Osteocyte (in vitro differentiated cells): ENCODE measurements around the gene OPN1SW. TPM values are rescaled to one million over a fixed set of nuclear protein-coding genes. Genes with fewer than 3 reads are reported as not detected.
A peak's percentile ranks its signal among the peaks of the same experiment; 100 is the strongest.

Source experiments
- DNase-seq: peaks from one replicate; pipeline ENCODE4 v3.0.0; 2021; ENCODE audit warnings: mixed read lengths; ENCODE audit not compliant: unreplicated experiment; ENCODE audit errors: extremely low spot score
- H3K27ac Mint-ChIP-seq: one replicate; pipeline ENCODE4 v1.8.0; 2021; ENCODE audit warnings: mild to moderate bottlenecking, mixed read lengths; ENCODE audit not compliant: unreplicated experiment
- H3K27me3 Mint-ChIP-seq: one replicate; pipeline ENCODE4 v1.8.0; 2021; ENCODE audit warnings: mixed read lengths; ENCODE audit not compliant: unreplicated experiment
- H3K36me3 Mint-ChIP-seq: one replicate; pipeline ENCODE4 v1.8.0; 2021; ENCODE audit warnings: mixed read lengths; ENCODE audit not compliant: unreplicated experiment
- H3K4me1 Mint-ChIP-seq: one replicate; pipeline ENCODE4 v1.8.0; 2021; ENCODE audit warnings: mixed read lengths; ENCODE audit not compliant: unreplicated experiment
- H3K4me3 Mint-ChIP-seq: one replicate; pipeline ENCODE4 v1.8.0; 2021; ENCODE audit warnings: mild to moderate bottlenecking, moderate library complexity, mixed read lengths; ENCODE audit not compliant: unreplicated experiment
- H3K9me3 Mint-ChIP-seq: one replicate; pipeline ENCODE4 v1.8.0; 2021; ENCODE audit warnings: mixed read lengths; ENCODE audit not compliant: unreplicated experiment
- total RNA-seq: library from RNA; stranded (reverse); gene quantifications from 2 replicates; pipeline ENCODE4 v1.2.1, GENCODE V29; 2021
- TF ChIP-seq, protein P1 (sequence below): fragments of 200-600 bp; sonication (generic); IDR thresholded peaks from 2 replicates; pipeline ENCODE4 v1.5.0; 2021; ENCODE audit warnings: antibody characterized with exemption, mild to moderate bottlenecking, moderate library complexity

OPN1SW gene
- total RNA-seq, 1 donor from 2014 or later, result not detected

DNA sequence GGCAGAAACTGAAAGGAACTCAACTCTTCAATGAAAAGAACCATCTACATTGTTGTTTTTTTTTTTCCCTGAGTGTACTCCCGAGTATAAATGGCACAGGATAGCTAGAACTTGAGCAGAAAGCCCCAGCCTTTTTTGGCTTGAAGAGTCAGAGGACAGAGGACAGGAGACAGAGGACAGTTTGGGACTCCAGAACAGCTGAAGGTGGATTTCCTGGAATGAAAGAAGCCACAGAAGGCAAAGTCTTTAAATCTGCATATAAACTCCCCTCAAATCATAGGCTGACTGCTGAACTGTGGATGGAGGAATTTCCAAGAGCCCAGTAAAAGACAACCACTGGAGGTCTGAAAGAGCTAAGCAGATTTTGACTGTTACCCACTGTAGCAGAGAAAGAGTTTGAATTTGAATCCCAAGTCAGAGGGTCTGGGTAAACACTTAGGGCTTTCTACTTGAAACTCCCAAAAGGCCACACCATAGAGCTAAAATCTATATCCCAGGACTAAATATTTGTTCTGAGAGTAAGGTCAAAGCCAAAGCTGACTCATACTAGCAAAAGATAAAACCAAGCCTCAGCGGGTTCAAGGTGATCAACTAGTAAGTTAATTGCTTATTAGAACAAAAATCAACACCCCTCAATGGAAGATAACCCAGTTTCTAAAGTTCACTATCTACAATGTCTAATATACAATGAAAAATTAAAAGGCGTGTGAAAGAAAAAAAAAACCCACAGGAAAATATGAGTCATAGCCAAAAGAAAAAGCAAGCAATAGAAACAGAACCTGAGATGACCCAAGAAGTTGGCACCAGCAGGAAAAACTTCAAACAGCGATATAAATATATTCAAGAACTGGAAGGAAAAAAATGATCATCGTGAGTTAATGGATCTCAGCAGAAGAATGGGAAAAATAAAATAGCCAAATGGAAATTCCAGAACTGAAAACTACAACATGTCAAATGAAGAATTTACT is 1.8 kb upstream of the OPN1SW start:
- DNase-seq, result no peak
- Mint-ChIP-seq H3K4me3 (no peak overlapping the region), H3K4me1 (peaks cover 17% of the 10 kb centered on the region), H3K27me3 (no peaks in the 10 kb centered on the region), H3K27ac (peak overlapping the region; percentile 66), H3K9me3 (peaks cover 18% of the 10 kb centered on the region), H3K36me3 (peaks cover 24% of the 10 kb centered on the region)
- TF ChIP-seq, protein P1, sequence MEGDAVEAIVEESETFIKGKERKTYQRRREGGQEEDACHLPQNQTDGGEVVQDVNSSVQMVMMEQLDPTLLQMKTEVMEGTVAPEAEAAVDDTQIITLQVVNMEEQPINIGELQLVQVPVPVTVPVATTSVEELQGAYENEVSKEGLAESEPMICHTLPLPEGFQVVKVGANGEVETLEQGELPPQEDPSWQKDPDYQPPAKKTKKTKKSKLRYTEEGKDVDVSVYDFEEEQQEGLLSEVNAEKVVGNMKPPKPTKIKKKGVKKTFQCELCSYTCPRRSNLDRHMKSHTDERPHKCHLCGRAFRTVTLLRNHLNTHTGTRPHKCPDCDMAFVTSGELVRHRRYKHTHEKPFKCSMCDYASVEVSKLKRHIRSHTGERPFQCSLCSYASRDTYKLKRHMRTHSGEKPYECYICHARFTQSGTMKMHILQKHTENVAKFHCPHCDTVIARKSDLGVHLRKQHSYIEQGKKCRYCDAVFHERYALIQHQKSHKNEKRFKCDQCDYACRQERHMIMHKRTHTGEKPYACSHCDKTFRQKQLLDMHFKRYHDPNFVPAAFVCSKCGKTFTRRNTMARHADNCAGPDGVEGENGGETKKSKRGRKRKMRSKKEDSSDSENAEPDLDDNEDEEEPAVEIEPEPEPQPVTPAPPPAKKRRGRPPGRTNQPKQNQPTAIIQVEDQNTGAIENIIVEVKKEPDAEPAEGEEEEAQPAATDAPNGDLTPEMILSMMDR, result no peak

DNA sequence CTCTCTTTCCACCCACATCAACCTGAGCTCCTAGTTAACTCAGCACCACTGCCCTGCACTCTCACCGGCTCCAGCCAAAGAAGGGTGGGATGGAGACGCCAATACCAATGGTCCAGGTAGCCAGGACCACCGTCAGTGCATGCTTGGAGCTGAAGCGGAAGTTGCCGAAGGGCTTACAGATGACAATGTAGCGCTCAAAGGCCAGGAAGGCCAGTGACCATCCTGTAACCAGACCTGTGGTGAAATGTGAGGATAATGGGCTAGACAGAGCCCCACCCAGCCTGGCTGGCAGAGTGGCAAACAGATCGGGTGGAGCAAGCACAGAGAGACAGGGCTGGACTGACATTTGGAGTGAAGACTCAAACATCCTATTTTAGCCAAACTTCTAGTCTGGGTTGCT is 673 bp downstream of the OPN1SW start:
- Mint-ChIP-seq H3K27ac (no peak overlapping the region), H3K4me1 (peaks cover 17% of the 10 kb centered on the region), H3K4me3 (no peak overlapping the region), H3K9me3 (peaks cover 18% of the 10 kb centered on the region), H3K27me3 (no peaks in the 10 kb centered on the region), H3K36me3 (peaks cover 46% of the 10 kb centered on the region)
- no peak for DNase-seq
- TF ChIP-seq, protein P1, result no peak

DNA sequence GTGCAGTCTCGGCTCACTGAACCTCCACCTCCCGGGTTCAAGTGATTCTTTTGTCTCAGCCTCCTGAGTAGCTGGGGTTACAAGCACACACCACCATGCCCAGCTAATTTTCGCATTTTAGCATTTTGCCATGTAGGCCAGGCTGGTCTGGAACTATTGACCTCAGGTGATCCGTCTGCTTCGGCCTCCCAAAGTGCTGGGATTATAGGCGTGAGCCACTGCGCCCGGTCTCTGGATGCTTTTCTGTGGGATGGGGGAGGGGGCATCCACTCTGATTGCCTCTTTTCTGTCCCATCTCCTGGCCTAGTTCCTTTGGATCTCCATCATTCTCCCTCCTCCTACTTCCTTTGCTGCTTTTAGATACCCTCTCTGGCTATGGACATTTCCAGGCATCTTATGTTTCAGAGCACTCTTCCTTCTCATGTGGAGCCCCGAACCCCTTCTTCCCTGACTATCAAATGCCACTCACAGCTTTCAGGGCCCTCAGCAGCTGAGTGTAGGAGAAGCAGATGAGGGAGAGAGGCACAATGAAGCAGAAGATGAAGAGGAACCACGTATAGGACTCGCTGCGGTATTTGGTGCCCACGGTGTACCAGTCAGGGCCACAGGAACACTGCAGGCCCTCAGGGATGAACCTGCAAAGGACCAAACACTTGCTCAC is 1.4 kb downstream of the OPN1SW start:
- Mint-ChIP-seq H3K4me3 (no peak overlapping the region), H3K9me3 (peaks cover 18% of the 10 kb centered on the region), H3K27ac (no peak overlapping the region), H3K4me1 (peaks cover 17% of the 10 kb centered on the region), H3K36me3 (peaks cover 53% of the 10 kb centered on the region), H3K27me3 (no peaks in the 10 kb centered on the region)
- DNase-seq, result no peak
- TF ChIP-seq, protein P1, result no peak

DNA sequence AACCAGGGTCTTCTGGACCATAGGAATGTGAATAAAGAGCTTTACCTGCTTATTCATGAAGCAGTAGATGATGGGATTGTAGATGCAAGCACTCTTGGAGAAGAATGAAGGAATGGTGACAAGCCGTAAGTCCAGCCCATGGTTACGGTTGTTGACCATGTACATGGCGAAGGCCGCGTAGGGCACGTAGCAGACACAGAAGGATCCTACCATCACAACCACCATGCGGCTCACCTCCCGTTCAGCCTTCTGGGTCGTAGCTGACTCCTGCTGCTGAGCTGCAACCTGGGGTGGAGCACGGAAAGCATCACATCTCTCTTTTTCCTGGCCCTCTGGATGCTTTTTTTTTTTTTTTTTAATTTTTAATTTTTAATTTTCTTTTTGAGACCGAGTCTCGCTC is 2.0 kb downstream of the OPN1SW start:
- Mint-ChIP-seq H3K4me1 (peaks cover 17% of the 10 kb centered on the region), H3K27me3 (no peaks in the 10 kb centered on the region), H3K4me3 (no peak overlapping the region), H3K9me3 (peaks cover 18% of the 10 kb centered on the region), H3K36me3 (peaks cover 58% of the 10 kb centered on the region), H3K27ac (no peak overlapping the region)
- TF ChIP-seq, protein P1, result no peak
- DNase-seq, result no peak

DNA sequence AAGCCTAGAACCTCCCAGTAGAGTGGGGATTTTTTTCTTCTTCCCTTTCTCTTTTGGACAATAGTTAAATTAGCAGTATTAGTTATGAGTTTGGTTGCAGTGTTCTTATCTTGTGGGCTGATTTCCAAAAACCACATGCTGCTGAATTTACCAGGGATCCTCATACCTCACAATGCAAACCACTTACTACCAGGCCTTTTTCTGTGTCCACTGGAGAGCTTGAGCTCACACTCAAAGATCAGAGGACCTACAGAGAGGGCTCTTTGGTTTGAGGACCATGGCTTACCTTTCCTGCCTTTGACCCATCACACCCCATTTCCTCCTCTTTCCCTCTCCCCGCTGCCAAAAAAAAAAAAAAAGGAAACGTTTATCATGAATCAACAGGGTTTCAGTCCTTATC is 5.4 kb downstream of the OPN1SW start:
- H3K9me3 Mint-ChIP-seq, result no peaks in the 10 kb centered on the region
- no peak for DNase-seq
- H3K27ac Mint-ChIP-seq, result no peak overlapping the region
- H3K36me3 Mint-ChIP-seq, result peaks cover 65% of the 10 kb centered on the region
- no peaks in the 10 kb centered on the region for H3K27me3 Mint-ChIP-seq
- TF ChIP-seq, protein P1, result no peak
- H3K4me1 Mint-ChIP-seq, result peaks cover 4% of the 10 kb centered on the region
- H3K4me3 Mint-ChIP-seq, result no peak overlapping the region
